Activated CD8-positive, alpha-beta memory T cell treated with anti-CD3 and anti-CD28 coated beads, Interleukin-2, amount 10 ng/mL, durations not matched to agents 7 days and 5 days (primary cell): Measurements from ENCODE around the gene SLC43A3. TPM values are rescaled to one million over a fixed set of nuclear protein-coding genes. Genes with fewer than 3 reads are reported as not detected.
A peak's percentile ranks its signal among the peaks of the same experiment; 100 is the strongest.

Source experiments
- ATAC-seq: fragments of 150-1000 bp; cut with Tn5 transposase; one replicate; pipeline ENCODE4 v1.10.0; 2021; ENCODE audit warnings: moderate library complexity
- CTCF ChIA-PET: fragments of 350-600 bp; sonication (Branson Sonifier 250); formaldehyde crosslinking; loops from one replicate; lab custom pipeline; 2021; ENCODE audit warnings: antibody characterized with exemption; lab: Charles Lee
- DNase-seq: peaks from one replicate; pipeline ENCODE4 v3.0.0-alpha.2; 2020
- H3K27ac Mint-ChIP-seq: one replicate; pipeline ENCODE4 v1.8.0; 2021; ENCODE audit warnings: mild to moderate bottlenecking, mixed read lengths
- H3K27me3 Mint-ChIP-seq: one replicate; pipeline ENCODE4 v1.8.0; 2021; ENCODE audit warnings: mixed read lengths
- H3K36me3 Mint-ChIP-seq: one replicate; pipeline ENCODE4 v1.8.0; 2021; ENCODE audit warnings: mild to moderate bottlenecking, mixed read lengths
- H3K4me1 Mint-ChIP-seq: one replicate; pipeline ENCODE4 v1.8.0; 2021; ENCODE audit warnings: mixed read lengths
- H3K4me3 Mint-ChIP-seq: one replicate; pipeline ENCODE4 v1.8.0; 2021; ENCODE audit warnings: mild to moderate bottlenecking, moderate library complexity, mixed read lengths
- H3K9me3 Mint-ChIP-seq: one replicate; pipeline ENCODE4 v1.8.0; 2022; ENCODE audit warnings: low read depth, mixed read lengths
- total RNA-seq, 2 experiments: library from RNA; stranded (reverse); gene quantifications; one replicate each; pipeline ENCODE4 v1.2.3, GENCODE V29; 2021

Gene SLC43A3
- total RNA-seq, 2 experiments from 2014 or later, result 106 to 117 TPM

DNA sequence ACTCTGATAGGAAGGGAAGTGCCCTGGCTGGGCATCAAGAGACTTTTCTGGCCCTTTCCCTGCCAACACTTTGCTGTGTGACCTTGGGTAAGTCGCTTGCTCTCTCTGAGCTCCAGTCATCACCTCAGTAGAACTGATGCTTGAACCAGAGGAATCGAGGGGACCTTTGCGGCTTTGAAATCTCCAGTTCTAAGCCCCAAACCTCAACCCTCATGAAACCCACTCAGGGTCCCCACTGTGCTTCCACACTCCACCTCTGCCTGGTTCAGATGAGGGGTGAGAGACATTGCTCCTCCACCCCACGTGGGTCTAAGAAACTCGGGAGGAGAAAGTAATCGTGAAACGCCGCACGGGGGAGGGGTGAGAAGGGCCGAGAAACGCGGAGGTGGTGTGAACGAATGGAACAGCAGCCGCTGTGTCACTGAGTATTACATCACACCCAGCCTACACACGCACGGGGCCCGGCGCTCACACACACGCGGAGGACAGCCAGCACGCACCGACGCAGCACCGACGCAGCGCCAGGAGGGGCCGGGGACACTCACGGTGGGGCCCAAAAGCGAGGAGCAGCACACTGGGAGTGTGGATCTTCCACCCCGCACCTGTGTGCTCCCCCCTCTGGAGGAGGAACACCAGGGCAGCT is 37.7 kb upstream of the SLC43A3 start:
- Mint-ChIP-seq H3K36me3 (no peaks in the 10 kb centered on the region), H3K27ac (no peak overlapping the region), H3K4me1 (peaks cover 10% of the 10 kb centered on the region), H3K4me3 (no peak overlapping the region), H3K27me3 (peaks cover 31% of the 10 kb centered on the region), H3K9me3 (no peaks in the 10 kb centered on the region)
- ATAC-seq (no peak), DNase-seq (no peak)
- CTCF ChIA-PET, result interaction anchor here (1.3 to 9.4 kb wide), 5 partner anchors 8 to 63 kb away, joined by 7 to 178 read pairs (median 8); partner anchors contain the start of gene TIMM10

DNA sequence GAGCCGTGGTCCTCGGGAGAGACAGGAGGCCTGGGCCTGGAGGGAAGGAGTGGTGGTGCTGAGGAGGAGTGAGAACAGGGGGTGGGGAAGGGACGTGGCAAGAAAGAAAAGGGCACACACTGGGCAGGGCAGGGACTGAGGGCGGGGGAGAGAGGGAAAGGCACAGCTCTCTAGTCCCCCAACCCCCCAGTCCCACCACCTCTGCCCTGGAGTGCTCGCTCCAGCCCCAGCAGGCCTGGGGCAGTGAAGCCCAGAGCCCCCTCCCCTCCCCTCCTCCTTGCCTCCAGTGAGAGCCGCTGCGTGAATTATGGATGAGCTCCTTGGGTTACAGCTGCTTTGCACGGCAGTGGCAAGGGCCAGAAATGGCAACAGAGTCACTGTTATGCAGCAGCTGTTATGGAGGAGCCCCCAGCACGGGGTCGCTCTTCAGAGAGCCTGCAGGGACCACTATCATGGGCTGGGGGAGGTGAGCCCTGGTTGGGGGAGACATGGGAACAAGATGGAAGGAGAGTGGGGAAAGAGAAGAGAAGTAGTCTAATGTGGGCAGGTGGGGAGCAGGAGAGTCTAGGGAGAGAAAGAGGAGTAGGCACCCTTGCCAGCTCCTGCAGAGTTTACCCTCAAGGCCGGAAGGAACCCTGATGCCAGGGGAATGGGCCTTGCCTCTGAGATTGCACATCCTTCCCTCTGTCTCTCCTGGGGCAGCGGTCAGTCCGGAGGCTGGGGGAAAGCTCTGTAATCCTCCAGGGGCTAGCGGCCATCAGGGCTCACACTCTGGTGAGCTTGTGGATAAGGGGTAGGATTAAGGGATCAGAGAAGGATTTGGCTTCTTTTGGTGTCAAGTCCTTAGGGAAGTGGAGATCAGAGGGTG is 37.0 kb upstream of the SLC43A3 start:
- DNase-seq (no peak), ATAC-seq (no peak)
- Mint-ChIP-seq H3K36me3 (no peaks in the 10 kb centered on the region), H3K4me3 (no peak overlapping the region), H3K4me1 (peaks cover 16% of the 10 kb centered on the region), H3K9me3 (no peaks in the 10 kb centered on the region), H3K27me3 (peaks cover 37% of the 10 kb centered on the region), H3K27ac (no peak overlapping the region)
- CTCF ChIA-PET, result interaction anchor here (1.3 to 9.4 kb wide), 4 partner anchors 9 to 118 kb away, joined by 3 to 178 read pairs (median 8); partner anchors contain the start of gene TIMM10

DNA sequence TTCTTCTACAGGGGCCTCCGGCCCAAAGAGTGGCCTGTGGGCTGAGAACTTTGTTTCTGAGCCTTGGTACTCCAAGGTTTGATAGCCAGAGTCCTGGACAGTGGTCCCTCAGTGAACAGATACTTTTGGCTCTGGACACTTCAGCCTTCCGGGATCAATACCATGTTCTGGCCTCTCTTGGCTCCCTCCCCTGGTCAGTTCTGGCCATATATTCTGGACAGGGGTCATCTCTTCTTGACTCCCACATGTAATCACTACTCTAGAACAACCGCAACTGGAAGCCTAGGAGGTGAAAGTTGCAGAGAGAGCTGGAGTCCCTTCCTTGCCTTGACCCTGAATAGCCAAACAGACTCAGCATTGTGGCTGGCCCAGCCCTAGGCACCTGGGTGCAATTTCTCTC is 35.7 kb upstream of the SLC43A3 start:
- ATAC-seq (no peak), DNase-seq (no peak)
- H3K4me1 Mint-ChIP-seq, result peaks cover 25% of the 10 kb centered on the region
- CTCF ChIA-PET, result interaction anchor here (1.5 to 9.4 kb wide), 4 partner anchors 10 to 120 kb away, joined by 3 to 178 read pairs (median 6); partner anchors contain the start of gene TIMM10
- H3K27ac Mint-ChIP-seq, result no peak overlapping the region
- no peak overlapping the region for H3K4me3 Mint-ChIP-seq
- H3K27me3 Mint-ChIP-seq, result peaks cover 43% of the 10 kb centered on the region
- no peaks in the 10 kb centered on the region for H3K36me3 Mint-ChIP-seq
- H3K9me3 Mint-ChIP-seq, result no peaks in the 10 kb centered on the region

DNA sequence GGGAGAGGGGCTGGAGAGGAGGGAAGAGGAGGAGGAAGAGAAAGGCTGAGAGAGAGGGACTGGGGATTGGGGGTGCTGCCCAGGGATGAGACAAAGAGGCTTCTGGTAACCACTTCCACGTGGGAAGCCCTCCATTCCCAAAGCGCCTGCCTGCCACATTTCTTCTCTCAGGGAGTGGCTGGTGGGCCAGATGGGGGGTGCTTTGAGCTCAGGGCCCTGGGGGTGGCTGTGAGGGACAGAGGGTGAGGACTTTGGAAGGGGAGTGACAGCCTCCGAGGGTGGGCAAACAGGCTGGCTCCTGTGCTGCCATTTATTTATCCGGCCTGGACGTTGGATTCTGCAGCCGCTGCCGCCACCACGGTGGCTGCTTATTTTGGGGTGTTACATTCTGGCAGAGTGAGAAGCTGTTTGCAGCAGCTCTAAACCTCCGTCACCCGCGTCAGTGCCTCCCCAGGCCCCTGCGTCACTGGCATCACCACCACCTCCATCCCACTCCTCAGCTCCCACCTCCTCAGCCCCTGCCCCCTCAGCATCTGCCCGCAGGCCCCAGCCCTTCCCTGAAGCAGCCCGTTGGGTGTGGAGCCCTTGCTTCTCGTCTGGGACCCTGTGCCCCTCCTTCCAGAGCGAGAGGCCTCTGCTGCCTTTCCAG is 35.0 kb upstream of the SLC43A3 start:
- Mint-ChIP-seq H3K27ac (no peak overlapping the region), H3K9me3 (no peaks in the 10 kb centered on the region), H3K4me3 (peak overlapping the region; percentile 7), H3K36me3 (no peaks in the 10 kb centered on the region), H3K27me3 (peaks cover 46% of the 10 kb centered on the region), H3K4me1 (peaks cover 28% of the 10 kb centered on the region)
- ATAC-seq (no peak), DNase-seq (no peak)
- CTCF ChIA-PET, result interaction anchor here (1.7 to 9.4 kb wide), 3 partner anchors 31 to 119 kb away, joined by 5 to 178 read pairs (median 98); partner anchors contain the start of gene TIMM10

DNA sequence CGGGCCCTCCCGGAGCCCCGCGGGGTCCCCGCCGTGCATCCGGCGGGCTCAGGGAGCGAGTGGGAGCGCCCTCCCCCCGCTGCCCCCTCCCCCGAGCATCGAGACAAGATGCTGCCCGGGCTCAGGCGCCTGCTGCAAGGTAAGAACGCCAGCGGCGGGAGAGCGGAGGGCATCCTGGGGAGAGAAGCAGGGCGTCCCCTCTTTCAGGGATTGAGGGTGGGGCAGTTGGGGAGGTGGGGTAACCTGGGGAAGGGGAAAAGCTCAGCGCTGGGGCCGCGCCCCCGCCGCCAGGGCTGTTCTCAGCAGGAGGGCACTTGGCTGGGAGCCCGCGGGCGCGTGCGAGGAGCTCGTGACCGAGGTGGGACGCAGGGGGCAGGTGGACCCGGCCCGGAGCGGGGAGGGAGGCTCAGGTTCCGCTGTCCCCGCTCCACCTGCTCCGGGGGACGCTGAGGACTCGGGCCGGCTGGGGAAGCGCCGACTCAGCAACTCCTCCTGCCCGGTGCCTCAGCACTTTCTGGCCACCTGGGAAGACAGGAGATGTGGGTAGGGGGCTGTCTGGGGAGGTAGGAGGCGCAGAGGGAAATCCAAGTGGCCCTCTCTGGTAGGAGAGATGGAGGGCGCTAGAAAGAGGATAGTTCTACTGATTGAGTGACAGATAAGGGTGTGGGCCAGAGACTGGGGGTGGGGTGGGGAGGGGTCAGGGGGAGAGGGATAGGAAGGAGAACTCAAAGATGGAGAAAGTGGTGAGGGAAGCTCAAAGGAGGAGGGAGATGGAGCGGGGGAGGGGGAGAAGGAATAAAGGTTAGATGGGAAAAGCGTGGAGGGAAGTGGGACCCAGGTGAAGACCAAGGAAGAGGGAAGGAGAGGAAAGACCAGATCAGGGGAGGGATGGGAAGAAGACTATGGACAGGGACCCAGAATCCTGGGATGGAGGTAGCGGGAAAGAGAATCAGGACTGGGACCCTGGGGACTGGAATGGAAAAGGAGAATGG is 34.1 kb upstream of the SLC43A3 start:
- Mint-ChIP-seq H3K36me3 (no peaks in the 10 kb centered on the region), H3K4me1 (peaks cover 28% of the 10 kb centered on the region), H3K27me3 (peaks cover 46% of the 10 kb centered on the region), H3K4me3 (peak overlapping the region; percentile 7), H3K27ac (no peak overlapping the region), H3K9me3 (no peaks in the 10 kb centered on the region)
- CTCF ChIA-PET, result interaction anchor here (1.4 to 9.4 kb wide), 11 partner anchors 12 to 118 kb away, joined by 5 to 178 read pairs (median 14); partner anchors contain the start of gene TIMM10
- DNase-seq (no peak), ATAC-seq (no peak)

DNA sequence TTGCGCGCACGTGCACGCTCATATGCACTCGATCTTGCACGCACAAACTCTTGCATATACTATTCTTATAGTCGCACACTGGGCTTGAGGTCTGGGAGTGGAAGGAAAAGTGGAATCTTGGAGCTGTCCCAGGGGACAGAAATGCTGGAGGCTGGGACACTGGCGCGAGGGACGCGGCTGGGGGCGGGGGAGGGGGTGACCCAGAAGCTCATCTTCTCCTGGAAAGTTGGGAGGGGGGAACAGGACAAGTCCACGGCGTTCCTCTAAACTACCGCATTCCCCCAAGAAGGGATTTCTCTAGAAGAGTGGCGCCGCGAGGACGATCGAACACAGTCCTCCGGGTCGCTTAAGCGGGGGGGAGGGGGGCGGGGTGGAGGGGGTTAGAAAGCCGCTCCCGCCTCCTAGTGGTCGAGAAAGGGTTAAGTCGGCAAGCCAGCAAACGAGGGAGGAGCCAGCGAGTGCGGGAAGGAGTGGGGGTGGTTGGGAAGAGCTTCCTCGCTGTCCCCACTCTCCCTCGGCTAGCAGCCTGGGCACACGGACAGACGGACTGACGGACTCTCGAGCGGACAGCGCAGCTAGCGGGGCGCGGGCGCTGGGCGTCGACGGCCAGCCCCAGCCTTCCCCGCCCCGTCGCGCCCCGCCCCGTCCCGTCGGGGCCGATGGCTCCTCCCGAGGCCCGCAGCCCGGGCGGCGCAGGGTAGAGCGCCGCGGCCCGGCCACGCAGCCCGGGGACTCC is 33.3 kb upstream of the SLC43A3 start, which contains the start of gene RTN4RL2:
RTN4RL2 (plus strand) TSS at position 507 of the 736 bp plus-strand sequence. CDS start 338 bp downstream, outside the sequence.
- ATAC-seq (peak; percentile 63), DNase-seq (peak; percentile 69)
- Mint-ChIP-seq H3K4me3 (peak within 1 kb of the TSS; percentile 63), H3K4me1 (peaks cover 28% of the 10 kb centered on the region), H3K27me3 (peaks cover 46% of the 10 kb centered on the region), H3K9me3 (no peaks in the 10 kb centered on the region), H3K36me3 (no peaks in the 10 kb centered on the region), H3K27ac (no peak within 1 kb of the TSS)
- CTCF ChIA-PET, result interaction anchor here (0.7 to 9.4 kb wide), 22 partner anchors 9 to 184 kb away, joined by 3 to 178 read pairs (median 12); partner anchors contain the start of genes P2RX3, SLC43A1 and TIMM10

DNA sequence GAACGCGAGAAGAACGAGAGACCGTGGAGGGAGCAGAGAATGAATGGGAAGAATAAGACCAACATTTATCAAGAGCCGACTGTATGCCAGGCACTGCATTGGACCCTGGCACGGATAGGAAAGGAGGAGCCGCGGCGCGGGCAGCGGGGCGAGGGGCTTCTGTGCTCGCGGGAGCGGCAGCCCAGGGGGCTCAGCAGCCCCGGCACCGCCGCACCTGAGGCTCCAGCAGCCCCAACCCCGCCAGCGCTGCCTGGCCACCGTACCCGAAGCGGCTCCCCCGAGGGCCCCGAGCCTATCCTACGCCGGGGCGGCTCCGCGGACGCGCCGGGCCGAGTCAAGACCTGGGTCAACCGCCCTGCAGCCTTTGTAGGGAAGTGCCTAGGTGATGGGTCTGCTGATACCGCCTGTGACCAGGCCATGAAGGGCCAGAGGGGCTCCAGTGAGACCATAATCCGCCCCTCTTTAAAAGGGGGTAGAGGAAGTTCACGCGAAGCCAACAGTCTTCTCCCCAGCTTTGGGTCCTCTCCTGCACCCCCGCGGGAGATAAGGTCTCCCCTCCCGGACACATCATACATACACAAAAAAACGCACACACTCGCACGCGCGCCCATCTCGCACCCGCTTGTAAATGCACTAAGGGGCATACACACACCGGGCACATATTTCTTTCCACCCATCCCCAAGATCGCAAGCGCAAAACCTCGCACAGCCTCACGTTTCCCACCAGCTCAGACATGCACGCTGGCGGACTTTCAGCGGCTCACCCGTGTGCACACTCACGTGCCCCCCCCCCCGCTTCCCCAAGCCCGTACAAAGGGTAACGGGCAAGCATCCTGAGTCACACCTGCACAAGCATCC is 32.5 kb upstream of the SLC43A3 start:
- no peaks in the 10 kb centered on the region for H3K36me3 Mint-ChIP-seq
- H3K4me3 Mint-ChIP-seq, result peak overlapping the region; percentile 75
- ATAC-seq (peak; percentile 28), DNase-seq (no peak)
- H3K9me3 Mint-ChIP-seq, result no peaks in the 10 kb centered on the region
- peaks cover 28% of the 10 kb centered on the region for H3K4me1 Mint-ChIP-seq
- CTCF ChIA-PET, result interaction anchor here (0.7 to 9.4 kb wide), 49 partner anchors 8 to 1072 kb away, joined by 3 to 178 read pairs (median 8); partner anchors contain the start of genes P2RX3, SLC43A1, SLC43A3 and SSRP1
- no peak overlapping the region for H3K27ac Mint-ChIP-seq
- H3K27me3 Mint-ChIP-seq, result peaks cover 46% of the 10 kb centered on the region

DNA sequence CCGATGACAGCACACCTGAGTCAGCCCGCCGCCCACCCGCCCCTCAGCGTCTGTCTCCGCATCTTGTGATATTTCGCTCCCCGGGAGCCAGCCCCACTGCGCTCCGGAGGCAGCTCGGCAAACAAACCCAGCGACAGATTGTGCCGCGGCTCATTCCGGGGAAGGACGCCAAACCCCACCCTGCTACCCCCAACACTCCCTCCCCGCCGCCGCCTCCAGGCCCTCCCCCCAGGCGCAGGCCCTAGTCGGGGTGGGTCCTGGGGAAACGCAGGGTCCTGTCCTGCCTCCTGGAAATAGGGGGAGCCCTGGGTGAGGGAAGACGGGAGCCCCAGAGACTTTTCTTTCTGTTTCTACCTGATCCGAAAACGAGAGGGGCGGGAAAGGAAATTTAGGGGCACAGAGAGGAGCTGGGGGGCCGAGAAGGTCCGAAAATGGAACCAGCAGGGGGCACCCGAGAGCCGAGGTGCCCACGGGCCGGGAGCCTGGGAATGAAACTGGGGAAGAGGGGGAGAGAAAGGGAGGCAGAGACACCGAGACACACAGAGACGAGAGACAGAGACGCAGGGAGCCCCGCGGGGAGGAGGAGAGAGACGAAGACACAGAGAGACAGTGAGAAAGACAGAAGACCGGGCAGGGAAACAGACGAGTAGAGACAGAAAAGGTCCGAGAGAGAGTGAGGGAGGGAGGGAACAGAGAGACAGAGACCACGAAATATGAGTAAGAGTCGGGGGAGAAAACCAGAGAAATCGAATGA is 31.7 kb upstream of the SLC43A3 start:
- no peaks in the 10 kb centered on the region for H3K36me3 Mint-ChIP-seq
- CTCF ChIA-PET, result interaction anchor here (0.7 to 9.4 kb wide), 53 partner anchors 9 to 1073 kb away, joined by 3 to 178 read pairs (median 5); partner anchors contain the start of genes P2RX3, SLC43A1, SLC43A3 and SSRP1
- peak overlapping the region; percentile 75 for H3K4me3 Mint-ChIP-seq
- DNase-seq (peak; percentile 57), ATAC-seq (peak; percentile 41)
- H3K4me1 Mint-ChIP-seq, result peaks cover 28% of the 10 kb centered on the region
- no peak overlapping the region for H3K27ac Mint-ChIP-seq
- H3K27me3 Mint-ChIP-seq, result peaks cover 44% of the 10 kb centered on the region
- H3K9me3 Mint-ChIP-seq, result no peaks in the 10 kb centered on the region

DNA sequence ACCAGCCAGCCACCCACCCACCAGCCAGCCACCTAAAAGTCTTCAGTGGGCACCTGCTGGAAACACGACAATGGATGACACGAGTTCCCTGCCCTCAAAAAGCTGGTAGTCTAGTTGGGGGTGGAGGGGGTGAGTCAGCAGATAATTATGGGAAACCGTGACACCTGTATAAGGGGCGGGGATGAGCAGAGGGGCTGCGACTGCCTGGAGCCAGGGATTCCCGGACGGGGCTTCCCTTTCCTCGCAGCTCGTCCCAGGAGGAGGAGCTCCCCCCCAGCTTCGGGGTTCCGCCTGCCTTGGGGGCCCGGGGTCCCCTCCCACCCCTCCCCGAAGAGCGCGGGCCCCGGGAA is 31.1 kb upstream of the SLC43A3 start:
- Mint-ChIP-seq H3K36me3 (no peaks in the 10 kb centered on the region), H3K27me3 (peaks cover 44% of the 10 kb centered on the region), H3K4me1 (peaks cover 28% of the 10 kb centered on the region), H3K4me3 (no peak overlapping the region), H3K27ac (no peak overlapping the region), H3K9me3 (no peaks in the 10 kb centered on the region)
- ATAC-seq (no peak), DNase-seq (no peak)
- CTCF ChIA-PET, result interaction anchor here (0.7 to 9.4 kb wide), 60 partner anchors 8 to 1074 kb away, joined by 3 to 178 read pairs (median 5); partner anchors contain the start of genes MED19, P2RX3, SLC43A1 and SLC43A3

DNA sequence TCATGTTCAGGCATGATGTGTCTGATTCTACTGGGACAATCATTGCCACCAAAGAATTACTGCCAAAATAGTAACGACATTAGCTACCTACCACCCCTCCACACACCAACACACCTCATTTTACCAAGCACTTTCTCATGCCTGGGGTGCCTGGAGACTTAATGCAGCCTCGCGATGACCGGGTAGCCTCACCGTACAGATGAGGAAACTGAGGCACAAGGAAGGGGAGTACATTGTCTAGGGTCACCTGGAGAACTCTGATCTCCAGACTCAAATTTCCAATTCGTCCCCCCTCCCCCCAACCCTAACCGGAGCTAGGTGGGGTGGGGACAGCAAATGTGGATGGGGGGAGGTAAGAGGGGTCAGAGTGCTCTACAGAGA is 30.7 kb upstream of the SLC43A3 start:
- no peaks in the 10 kb centered on the region for H3K9me3 Mint-ChIP-seq
- H3K36me3 Mint-ChIP-seq, result no peaks in the 10 kb centered on the region
- CTCF ChIA-PET, result interaction anchor here (1.0 to 9.4 kb wide), 53 partner anchors 8 to 1074 kb away, joined by 3 to 178 read pairs (median 6); partner anchors contain the start of genes MED19, P2RX3, SLC43A1 and SLC43A3
- ATAC-seq (peak; percentile 15), DNase-seq (no peak)
- H3K4me1 Mint-ChIP-seq, result peaks cover 24% of the 10 kb centered on the region
- H3K4me3 Mint-ChIP-seq, result no peak overlapping the region
- H3K27me3 Mint-ChIP-seq, result peaks cover 44% of the 10 kb centered on the region
- no peak overlapping the region for H3K27ac Mint-ChIP-seq
